Measurements from ENCODE around the gene ROBO4. TPM values are rescaled to one million over a fixed set of nuclear protein-coding genes. Genes with fewer than 3 reads are reported as not detected.

ROBO4 gene
- total and polyA plus RNA-seq, 2 of the 13 experiments (the other 11 are each of a cell fraction or from before 2014, with no cell fraction given): 0.07 to 1.1 TPM

- 0 out of 2 replicates have a peak, but pooled peaks have one; percentile 32 for TF ChIP-seq STAT6 (CRISPR knock-in tag; IDR thresholded peaks at IDR 0.05; ENCODE audit: borderline replicate concordance)
- no peak for TF ChIP-seq ZBTB3 (CRISPR knock-in tag; IDR thresholded peaks at IDR 0.05; ENCODE audit: borderline replicate concordance, low read depth)
- TF ChIP-seq ELF3 (CRISPR knock-in tag; IDR thresholded peaks at IDR 0.05): peak; percentile 89
- TF ChIP-seq ZEB1 (IDR thresholded peaks at IDR 0.05; ENCODE audit: insufficient replicate concordance, low read depth): no peak
- no peak for TF ChIP-seq GTF2F1 (IDR thresholded peaks at IDR 0.05; ENCODE audit: low read length)
- peak; percentile 88 for TF ChIP-seq PAXIP1 (CRISPR knock-in tag; conservative IDR thresholded peaks at IDR 0.05)
- no peak for TF ChIP-seq ZNF207 (IDR thresholded peaks at IDR 0.05; ENCODE audit: borderline replicate concordance)
- 0 out of 2 replicates have a peak, but pooled peaks have one; percentile 6 for TF ChIP-seq MIER2 (CRISPR knock-in tag; IDR thresholded peaks at IDR 0.05)
- no peak for TF ChIP-seq KAT7 (CRISPR knock-in tag; IDR thresholded peaks at IDR 0.05; ENCODE audit: borderline replicate concordance)
- TF ChIP-seq SOX6 (IDR thresholded peaks at IDR 0.05): no peak
- peak; percentile 79 for TF ChIP-seq SOX6 (CRISPR knock-in tag; IDR thresholded peaks at IDR 0.05)
- no peak for TF ChIP-seq FOXO4 (CRISPR knock-in tag; conservative IDR thresholded peaks at IDR 0.05)
- TF ChIP-seq ZNF460 (CRISPR knock-in tag; IDR thresholded peaks at IDR 0.05; ENCODE audit: borderline replicate concordance): no peak
- TF ChIP-seq FOXO1 (CRISPR knock-in tag; IDR thresholded peaks at IDR 0.05): peak; percentile 70
- TF ChIP-seq BHLHE40 (IDR thresholded peaks at IDR 0.05; ENCODE audit: low read length): no peak
- peak; percentile 66 for TF ChIP-seq SKI (IDR thresholded peaks at IDR 0.05; ENCODE audit: partially characterized antibody)
- no peak for TF ChIP-seq THAP11 (CRISPR knock-in tag; IDR thresholded peaks at IDR 0.05)
- no peak for TF ChIP-seq MXD3 (CRISPR knock-in tag; IDR thresholded peaks at IDR 0.05)
- peak; percentile 72; the same call in 1 of the 2 replicates for TF ChIP-seq SALL1 (CRISPR knock-in tag; IDR thresholded peaks at IDR 0.05)
- peak; percentile 73 for TF ChIP-seq SP5 (CRISPR knock-in tag; IDR thresholded peaks at IDR 0.05; ENCODE audit: borderline replicate concordance, low read depth)
- TF ChIP-seq ZNF782 (CRISPR knock-in tag; IDR thresholded peaks at IDR 0.05; ENCODE audit: borderline replicate concordance): peak; percentile 52; the same call in 1 of the 2 replicates
Measured at GRCh38 chr11:124882339-124883071, 15.2 kb downstream of the ROBO4 start (continued).

Data from HepG2 (cell line).